ENCODE results near the gene NFATC2. TPM values are rescaled to one million over a fixed set of nuclear protein-coding genes. Genes with fewer than 3 reads are reported as not detected.

Gene NFATC2
- total RNA-seq, 2 experiments from 2014 or later = 58.9 to 62.3 TPM

DNA sequence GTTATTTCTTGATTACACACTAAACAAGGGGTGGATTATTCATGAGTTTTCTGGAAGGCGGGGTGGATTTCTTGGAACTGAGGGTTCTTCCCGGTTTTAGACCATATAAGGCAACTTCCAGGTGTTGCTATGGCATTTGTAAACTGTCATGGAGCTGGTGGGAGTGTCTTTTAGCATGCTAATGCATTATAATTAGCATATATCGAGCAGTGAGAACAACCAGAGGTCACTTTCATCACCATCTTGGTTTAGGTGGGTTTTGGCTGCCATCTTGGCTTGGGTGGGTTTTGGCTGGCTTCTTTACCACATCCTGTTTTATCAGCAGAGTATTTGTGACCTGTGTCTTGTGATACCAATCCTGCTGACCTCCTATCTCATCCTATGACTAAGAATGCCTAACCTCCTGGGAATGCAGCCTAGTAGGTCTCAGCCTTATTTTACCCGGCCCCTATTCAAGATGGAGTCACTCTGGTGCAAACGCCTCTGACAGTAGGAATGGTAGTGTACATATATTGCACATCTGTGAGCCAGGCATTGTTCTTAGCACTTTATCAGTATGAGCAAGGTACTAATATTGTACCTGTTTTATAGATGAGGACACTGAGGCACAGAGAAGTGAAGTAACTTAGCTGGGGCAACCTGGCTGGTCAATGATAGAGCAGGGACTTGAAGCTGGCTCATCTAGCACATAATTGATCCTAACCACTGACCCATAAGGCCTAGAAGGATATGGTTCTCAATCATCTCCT is 203.7 kb downstream of the NFATC2 start:
- POLR2A ChIA-PET = no interaction called here
- DNase-seq (no peak), ATAC-seq (ENCODE audit: low read depth) (no peak)
- Mint-ChIP-seq H3K9me3 (peaks cover 6% of the 10 kb centered on the region), H3K4me1 (peaks cover 7% of the 10 kb centered on the region), H3K27me3 (peaks cover 6% of the 10 kb centered on the region), H3K4me3 (no peak overlapping the region), H3K27ac (no peak overlapping the region), H3K36me3 (no peaks in the 10 kb centered on the region)

DNA sequence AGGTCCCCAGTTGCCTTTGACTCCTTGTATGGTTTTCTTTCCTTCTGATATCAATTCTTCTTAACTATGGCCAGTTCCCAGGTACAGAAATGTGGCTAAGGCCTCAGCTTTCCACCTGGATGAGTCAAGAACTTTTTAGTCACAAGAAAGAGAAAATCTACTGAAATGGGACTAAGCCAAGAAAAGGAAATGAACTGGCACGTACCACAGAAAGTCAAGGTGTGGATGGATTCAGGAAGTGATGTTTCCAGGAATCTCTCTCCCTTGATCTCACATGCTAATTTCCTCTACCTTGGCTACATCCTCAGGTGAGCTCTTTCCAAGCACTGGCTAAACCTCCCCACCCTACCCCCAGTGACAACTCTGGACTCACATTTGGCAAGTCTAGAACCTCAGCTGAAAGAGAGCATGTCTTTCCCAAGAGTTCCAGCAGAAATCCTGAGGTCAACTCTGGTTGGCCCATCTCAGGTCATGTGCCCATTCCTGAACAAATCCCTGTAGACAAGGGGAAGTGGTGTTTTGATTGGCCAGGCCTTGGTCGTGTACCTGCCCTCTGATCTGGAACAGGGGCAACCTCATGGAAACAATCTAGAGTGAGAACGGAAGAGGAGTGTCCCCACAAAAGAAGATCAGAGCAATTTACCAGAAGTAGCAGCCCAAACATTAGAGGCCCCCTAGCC is 205.3 kb downstream of the NFATC2 start:
- Mint-ChIP-seq H3K4me1 (peaks cover 7% of the 10 kb centered on the region), H3K4me3 (no peak overlapping the region), H3K27me3 (peaks cover 3% of the 10 kb centered on the region), H3K9me3 (peaks cover 3% of the 10 kb centered on the region), H3K36me3 (no peaks in the 10 kb centered on the region), H3K27ac (no peak overlapping the region)
- POLR2A ChIA-PET = no interaction called here
- DNase-seq = no peak
- ATAC-seq (ENCODE audit: low read depth) = no peak

Small RNA genes lying within 50 kb of the gene (microRNA-seq; reads per million reads assigned to microRNA genes)
- gene MIR3194 = 11.2 reads per million, percentile 16 among the genes with 10 or more reads in this experiment

Other genes with a start within 250 kb of the NFATC2 start
- gene ATP9A, start 225.7 kb upstream of the NFATC2 start, total RNA-seq = 1 to 10 TPM; 1.1 to 1.3 TPM

All from activated naive CD8-positive, alpha-beta T cell treated with anti-CD3 and anti-CD28 coated beads, Interleukin-2, amount 10 ng/mL, durations not matched to agents 7 days and 5 days (primary cell).